HTR-8/SVneo (cell line): ENCODE data around the gene NUP93.
"Not testable (repeated sequence)": the region's sequence is repeated elsewhere in the genome, so short reads cannot be mapped to it uniquely, and the experiment has no call there.

ENCODE experiments used
- DNase-seq: peaks from one replicate; pipeline ENCODE4 v3.0.0; 2011; ENCODE audit warnings: low spot score, mixed read lengths; ENCODE audit not compliant: insufficient read length
- FAIRE-seq: peaks from 2 replicates; lab custom pipeline; 2011; peaks lifted over from hg19 to GRCh38; lab: Jason Lieb, UNC

The NUP93 gene

GRCh38 chr16:56860226-56861020, 130.5 kb downstream of the NUP93 start:
- FAIRE-seq (no peak), DNase-seq (no peak)

DNA sequence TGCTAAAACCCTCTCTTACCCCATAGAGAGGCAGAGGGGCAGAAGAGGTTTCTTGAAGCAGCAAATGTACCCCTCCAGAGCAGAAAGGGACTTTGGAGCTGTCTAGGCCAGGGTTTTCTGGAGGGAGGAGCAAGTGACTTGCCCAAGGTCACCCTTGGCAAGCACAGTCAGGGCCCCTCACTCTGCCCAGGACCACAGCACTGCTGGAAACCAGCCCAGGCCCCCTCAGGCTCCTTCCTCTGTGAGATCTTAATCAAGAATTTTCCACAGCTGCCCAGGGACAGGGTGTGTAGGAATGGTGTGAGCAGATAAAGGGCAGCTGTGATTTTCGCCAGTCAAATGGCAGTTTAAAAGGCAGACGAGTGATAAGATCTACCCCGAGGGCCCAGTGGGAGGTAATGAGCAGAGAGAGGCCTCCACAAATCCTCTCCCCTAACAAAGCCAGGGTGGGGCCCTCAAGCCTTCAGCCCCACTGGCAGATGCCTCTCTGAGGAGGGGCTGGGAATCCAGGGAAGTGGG, 131.2 kb downstream of the NUP93 start:
- DNase-seq (peak; percentile 69), FAIRE-seq (no peak)

- DNase-seq (no peak), FAIRE-seq (no peak)
These were observed 131.8 kb downstream of the NUP93 start for GRCh38 chr16:56861756-56862155.

GRCh38 chr16:56862776-56863175, 132.8 kb downstream of the NUP93 start:
- FAIRE-seq (no peak), DNase-seq (no peak)

GRCh38 chr16:56864960-56865359, 135.0 kb downstream of the NUP93 start, which contains the start of gene SLC12A3:
Gene SLC12A3, plus strand, starts transcription at chr16:56865207. Its CDS starts 29 bp downstream, at chr16:56865236.
- no peak for FAIRE-seq
- DNase-seq, result no peak

DNA sequence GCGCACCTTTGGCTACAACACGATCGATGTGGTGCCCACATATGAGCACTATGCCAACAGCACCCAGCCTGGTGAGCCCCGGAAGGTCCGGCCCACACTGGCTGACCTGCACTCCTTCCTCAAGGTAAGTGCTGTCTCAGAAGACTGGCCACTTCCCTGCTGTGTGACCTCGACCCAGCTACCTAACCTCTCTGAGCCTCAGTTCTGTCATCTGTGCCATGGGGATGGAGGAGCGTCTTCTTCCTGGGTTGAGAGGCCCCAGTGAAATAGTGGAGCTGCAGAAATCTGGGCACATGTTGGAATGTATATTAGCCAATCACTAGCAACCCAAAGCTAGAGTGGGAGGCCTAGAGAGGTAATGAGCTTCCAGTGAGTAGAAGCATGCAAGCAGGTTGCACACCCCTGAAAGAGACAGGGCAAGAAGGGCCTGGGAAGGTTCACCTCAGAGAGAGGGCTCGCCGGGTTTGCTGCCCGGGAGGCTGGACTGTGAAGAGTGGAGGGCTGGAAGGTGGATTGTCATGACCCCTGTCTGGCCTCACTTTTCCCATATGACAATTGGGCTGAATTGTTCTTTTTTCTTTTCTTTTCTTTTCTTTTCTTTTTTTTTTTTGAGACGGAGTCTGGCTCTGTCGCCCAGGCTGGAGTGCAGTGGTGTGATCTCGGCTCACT, 135.6 kb downstream of the NUP93 start:
- no peak for DNase-seq
- no peak for FAIRE-seq

DNA sequence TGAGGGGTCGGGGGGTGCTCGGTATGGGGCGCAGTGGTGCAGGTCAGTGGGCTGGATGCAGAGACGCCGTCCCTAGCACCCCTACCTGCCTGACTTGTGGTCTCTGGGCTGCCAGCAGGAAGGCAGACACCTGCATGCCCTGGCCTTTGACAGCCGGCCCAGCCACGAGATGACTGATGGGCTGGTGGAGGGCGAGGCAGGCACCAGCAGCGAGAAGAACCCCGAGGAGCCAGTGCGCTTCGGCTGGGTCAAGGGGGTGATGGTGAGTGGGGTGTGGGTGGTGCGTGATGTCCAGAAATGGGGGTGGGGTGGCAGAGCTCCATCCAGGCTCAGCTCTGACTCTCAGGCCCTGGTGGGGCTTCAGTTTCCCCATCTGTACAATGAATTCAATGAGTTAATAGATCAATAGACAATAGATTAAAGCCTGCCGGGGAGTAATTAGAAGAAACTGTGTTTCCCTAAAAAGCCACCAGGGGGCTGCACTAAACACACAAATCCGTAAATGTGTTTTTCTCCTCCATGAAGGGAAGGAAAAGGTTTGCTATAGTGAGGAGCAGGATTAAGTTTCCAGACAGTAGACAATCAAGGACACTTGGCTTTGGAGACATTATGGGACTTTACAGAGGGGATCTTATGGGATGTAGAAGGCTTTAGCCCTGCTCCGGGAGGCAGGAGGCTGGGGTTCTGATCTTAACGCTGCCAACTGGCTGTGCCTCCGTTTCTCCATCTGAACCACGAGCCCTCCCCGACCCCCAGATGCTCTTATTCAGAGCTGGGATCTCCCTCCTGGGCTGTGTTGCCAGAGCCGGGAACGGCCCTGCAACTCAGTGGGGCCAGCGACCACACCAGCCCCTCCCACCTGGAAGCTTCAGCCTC, 137.3 kb downstream of the NUP93 start:
- DNase-seq, result peak; percentile 72
- FAIRE-seq, result no peak

GRCh38 chr16:56868175-56868574, 138.2 kb downstream of the NUP93 start:
- FAIRE-seq (no peak), DNase-seq (no peak)

DNA sequence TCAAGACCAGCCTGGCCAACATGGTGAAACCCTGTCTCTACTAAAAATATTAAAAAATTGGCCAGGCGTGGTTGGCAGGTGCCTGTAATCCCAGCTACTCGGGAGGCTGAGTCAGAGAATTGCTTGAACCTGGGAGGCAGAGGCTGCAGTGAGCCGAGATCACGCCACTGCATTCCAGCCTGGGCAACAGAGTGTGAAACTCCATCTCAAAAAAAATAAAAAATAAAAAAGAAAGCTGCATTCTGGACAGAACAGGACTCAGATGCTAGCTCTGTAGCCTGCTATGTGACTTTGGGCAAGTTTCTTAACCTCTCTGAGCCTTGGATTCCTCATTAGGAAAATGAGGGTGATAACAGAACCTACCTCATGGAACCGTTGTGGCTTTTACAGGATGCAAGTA, 138.8 kb downstream of the NUP93 start:
- not testable (repeated sequence) for FAIRE-seq, DNase-seq

DNA sequence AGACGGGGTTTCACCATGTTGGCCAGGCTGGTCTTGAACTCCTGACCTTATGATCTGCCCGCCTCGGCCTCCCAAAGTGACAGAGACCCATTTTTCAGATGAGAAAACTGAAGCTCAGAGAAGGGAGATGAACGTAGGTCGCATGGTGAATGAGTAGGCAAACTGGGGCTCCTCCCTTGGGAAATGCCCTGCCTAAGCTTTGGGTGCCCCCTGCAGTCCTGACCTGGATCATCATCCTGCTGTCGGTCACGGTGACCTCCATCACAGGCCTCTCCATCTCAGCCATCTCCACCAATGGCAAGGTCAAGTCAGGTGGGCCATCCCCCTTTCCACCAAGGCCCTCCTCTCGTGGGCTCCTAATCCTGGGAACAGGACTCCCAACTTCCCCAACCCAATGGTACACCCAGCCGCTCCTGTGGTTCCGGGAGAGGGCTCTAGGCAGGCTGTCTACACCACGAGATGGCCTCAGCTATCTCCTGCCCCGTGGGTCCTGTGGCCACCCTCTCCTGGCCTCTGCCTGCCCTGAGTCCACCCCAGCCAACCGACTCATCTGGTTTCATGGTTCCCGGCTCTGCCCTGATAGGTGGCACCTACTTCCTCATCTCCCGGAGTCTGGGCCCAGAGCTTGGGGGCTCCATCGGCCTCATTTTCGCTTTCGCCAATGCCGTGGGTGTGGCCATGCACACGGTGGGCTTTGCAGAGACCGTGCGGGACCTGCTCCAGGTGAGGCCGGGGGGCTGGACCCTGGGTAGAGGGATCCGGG, 139.8 kb downstream of the NUP93 start:
- DNase-seq, result peak; percentile 53
- FAIRE-seq, result peak; percentile 62

- no peak for DNase-seq
- FAIRE-seq, result no peak
These were observed 140.5 kb downstream of the NUP93 start for GRCh38 chr16:56870276-56870888.

- peak; percentile 36 for DNase-seq
- FAIRE-seq, result no peak
These were observed 141.3 kb downstream of the NUP93 start for GRCh38 chr16:56871172-56871593.

DNA sequence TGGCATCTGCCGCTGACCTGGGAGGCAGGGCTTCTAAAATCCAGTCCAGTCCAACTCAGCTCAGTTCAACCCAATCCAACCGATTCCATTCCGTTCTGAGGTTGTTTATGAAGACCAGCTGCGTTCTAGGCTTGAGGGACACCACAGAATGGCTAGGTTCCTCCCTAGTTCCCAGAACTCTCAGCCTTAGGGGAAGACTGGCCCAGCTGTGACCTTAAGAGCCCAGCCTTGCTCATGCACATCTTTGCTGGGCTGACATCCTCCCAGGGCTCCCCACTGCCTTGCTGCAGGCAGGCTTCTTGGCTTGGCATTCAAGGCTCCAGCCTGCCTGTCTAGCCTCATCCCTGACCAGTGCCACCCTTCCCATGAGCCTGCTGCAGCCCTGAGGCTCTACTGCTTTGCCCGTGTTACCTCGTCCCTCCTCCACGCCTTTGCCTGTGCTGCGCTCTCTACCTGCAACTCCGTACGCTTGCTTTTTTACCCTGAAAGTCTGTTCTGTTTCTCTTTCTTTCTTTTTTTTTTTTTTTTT, 143.0 kb downstream of the NUP93 start:
- FAIRE-seq (no peak), DNase-seq (no peak)

DNA sequence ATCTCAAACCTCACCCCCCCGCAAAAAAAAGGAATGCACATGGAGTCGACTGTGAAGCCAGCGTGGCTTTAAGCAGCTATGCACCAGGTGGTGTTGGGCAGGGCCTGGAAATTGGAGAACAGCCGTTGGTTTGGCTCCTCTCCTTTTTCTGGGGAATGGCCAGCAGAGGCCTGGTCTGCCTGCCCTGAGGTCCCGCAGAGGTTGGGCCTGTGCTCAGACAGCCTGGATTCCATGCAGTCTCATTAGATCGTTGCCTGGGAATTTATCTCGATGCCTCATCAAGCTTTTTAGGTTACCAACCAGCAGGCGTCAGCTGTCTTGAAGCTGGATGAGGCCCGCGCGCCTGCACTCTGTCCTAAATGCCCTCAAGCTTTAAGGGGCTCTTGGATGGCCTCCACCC, 144.9 kb downstream of the NUP93 start:
- FAIRE-seq (no peak), DNase-seq (no peak)

DNA sequence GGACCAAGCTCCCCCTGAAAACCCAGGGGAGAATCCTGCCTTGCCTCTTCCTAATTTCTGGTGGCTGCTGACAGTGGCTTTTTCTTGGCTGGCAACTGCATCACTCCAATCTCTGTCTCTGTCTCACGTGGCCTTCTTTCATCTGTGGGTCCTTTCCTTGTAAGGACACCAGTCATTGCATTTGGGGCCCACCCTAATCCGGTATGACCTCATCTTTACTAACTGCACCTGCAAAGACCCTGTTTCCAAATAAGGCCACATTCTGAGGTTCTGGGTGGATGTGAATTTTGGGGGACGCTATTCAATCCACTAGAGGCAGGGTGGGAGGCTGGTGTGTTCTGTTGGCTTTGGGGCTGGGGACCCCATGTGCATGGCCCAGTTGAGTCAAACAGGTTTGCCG, 146.1 kb downstream of the NUP93 start:
- no peak for DNase-seq
- FAIRE-seq, result no peak

- no peak for FAIRE-seq
- no peak for DNase-seq
These were observed 147.7 kb downstream of the NUP93 start for GRCh38 chr16:56877486-56878182.

GRCh38 chr16:56878282-56878854, 148.4 kb downstream of the NUP93 start:
- DNase-seq (no peak), FAIRE-seq (no peak)

- no peak for FAIRE-seq
These were observed 149.3 kb downstream of the NUP93 start for GRCh38 chr16:56879276-56879675.

More at GRCh38 chr16:56879276-56879675, 149.3 kb downstream of the NUP93 start:
- DNase-seq, result no peak
